SK-N-SH (cell line): ENCODE results near the gene C14orf132.

Experiments used
- JUND ChIP-seq: IDR thresholded peaks from 2 replicates; pipeline ENCODE4 v1.4.0; 2012
- NFIC ChIP-seq: IDR thresholded peaks from 2 replicates; pipeline ENCODE4 v1.4.0; 2012; ENCODE audit warnings: borderline replicate concordance
- TF ChIP-seq, protein P1 (sequence below): fragments of 150-350 bp; IDR thresholded peaks from 2 replicates; pipeline ENCODE4 v1.6.1; 2017; ENCODE audit warnings: antibody characterized with exemption, low read length, low read depth, borderline replicate concordance
- TF ChIP-seq, protein P2 (sequence below): IDR thresholded peaks from 2 replicates; pipeline ENCODE4 v1.4.0; 2012; ENCODE audit warnings: low read depth

DNA sequence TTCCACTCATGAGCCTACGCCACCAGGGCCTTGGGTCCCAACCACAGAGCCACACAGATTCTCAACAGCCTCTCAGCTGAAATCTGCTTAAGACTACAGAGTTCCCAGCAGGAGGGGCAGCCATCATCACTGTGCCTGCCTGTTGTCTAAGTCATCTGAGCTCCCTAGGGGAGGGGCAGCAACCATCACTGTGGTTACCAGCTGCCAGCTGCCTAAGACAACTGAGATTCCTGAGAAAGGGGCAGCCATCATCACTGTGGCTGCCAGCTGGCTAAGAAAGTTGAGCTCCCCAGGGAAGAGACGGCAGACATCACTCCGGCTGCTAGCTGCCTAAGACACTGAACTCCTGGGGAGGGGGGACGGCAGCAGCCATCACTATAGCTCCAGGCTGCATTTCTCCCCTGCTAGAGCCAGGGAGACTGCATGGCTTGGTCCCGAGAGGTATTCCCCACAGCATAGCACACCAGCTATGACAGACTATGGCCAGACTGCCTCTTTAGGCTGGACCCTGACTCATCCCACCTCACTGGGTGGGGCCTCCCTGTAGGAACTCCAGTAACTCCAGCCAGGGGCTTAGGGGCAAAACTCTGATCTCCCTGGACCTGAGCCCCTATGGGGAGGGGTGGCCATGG lies 37.2 kb upstream of the C14orf132 start:
- TF ChIP-seq, protein P1, sequence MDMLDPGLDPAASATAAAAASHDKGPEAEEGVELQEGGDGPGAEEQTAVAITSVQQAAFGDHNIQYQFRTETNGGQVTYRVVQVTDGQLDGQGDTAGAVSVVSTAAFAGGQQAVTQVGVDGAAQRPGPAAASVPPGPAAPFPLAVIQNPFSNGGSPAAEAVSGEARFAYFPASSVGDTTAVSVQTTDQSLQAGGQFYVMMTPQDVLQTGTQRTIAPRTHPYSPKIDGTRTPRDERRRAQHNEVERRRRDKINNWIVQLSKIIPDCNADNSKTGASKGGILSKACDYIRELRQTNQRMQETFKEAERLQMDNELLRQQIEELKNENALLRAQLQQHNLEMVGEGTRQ = no peak
- no peak for TF ChIP-seq NFIC
- TF ChIP-seq, protein P2, sequence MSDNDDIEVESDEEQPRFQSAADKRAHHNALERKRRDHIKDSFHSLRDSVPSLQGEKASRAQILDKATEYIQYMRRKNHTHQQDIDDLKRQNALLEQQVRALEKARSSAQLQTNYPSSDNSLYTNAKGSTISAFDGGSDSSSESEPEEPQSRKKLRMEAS = no peak
- no peak for TF ChIP-seq JUND
